ENCODE data around the gene KCNA3.

GRCh38 chr1:110718452-110718851 lies 43.7 kb upstream of the KCNA3 start:
- TF ChIP-seq CTCF (IDR thresholded peaks at IDR 0.05) (no peak), EP300 (IDR thresholded peaks at IDR 0.05; ENCODE audit: low read depth) (no peak), POLR2A (IDR thresholded peaks at IDR 0.05) (no peak), POLR2AphosphoS5 (IDR thresholded peaks at IDR 0.05) (no peak)

All from transverse colon (tissue), 4 donors.